ENCODE results near the gene HOXC10. TPM values are rescaled to one million over a fixed set of nuclear protein-coding genes. Genes with fewer than 3 reads are reported as not detected.

The HOXC10 gene
- total and polyA plus RNA-seq, 10 of the 15 experiments (the other 5 are each of a cell fraction or from before 2014, with no cell fraction given), result 0.59 TPM; not detected in 9

DNA sequence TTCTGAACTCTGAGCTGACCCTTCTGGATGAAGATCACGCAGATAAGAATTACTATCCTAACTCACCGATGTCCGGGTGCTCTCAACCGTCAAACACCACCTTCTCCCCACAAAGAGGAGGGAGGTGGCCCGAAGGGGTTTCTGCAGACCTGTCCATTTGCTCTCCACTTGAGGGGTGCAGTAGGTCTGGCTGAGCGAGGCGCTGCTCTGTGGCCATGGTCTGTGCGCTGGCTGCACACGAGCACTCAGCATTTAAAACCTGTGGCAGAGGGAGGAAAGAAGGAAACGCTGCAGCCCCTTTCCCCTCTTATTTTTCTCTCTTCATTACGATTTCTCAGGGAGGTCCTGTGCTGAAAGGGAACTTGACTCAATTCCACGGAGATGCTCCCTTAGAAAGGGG, 47.8 kb upstream of the HOXC10 start (continued):
- TF ChIP-seq, protein P1, sequence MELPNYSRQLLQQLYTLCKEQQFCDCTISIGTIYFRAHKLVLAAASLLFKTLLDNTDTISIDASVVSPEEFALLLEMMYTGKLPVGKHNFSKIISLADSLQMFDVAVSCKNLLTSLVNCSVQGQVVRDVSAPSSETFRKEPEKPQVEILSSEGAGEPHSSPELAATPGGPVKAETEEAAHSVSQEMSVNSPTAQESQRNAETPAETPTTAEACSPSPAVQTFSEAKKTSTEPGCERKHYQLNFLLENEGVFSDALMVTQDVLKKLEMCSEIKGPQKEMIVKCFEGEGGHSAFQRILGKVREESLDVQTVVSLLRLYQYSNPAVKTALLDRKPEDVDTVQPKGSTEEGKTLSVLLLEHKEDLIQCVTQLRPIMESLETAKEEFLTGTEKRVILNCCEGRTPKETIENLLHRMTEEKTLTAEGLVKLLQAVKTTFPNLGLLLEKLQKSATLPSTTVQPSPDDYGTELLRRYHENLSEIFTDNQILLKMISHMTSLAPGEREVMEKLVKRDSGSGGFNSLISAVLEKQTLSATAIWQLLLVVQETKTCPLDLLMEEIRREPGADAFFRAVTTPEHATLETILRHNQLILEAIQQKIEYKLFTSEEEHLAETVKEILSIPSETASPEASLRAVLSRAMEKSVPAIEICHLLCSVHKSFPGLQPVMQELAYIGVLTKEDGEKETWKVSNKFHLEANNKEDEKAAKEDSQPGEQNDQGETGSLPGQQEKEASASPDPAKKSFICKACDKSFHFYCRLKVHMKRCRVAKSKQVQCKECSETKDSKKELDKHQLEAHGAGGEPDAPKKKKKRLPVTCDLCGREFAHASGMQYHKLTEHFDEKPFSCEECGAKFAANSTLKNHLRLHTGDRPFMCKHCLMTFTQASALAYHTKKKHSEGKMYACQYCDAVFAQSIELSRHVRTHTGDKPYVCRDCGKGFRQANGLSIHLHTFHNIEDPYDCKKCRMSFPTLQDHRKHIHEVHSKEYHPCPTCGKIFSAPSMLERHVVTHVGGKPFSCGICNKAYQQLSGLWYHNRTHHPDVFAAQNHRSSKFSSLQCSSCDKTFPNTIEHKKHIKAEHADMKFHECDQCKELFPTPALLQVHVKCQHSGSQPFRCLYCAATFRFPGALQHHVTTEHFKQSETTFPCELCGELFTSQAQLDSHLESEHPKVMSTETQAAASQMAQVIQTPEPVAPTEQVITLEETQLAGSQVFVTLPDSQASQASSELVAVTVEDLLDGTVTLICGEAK (IDR thresholded peaks at IDR 0.05; ENCODE audit: borderline replicate concordance), result no peak
- TF ChIP-seq POLR2A (IDR thresholded peaks at IDR 0.05; ENCODE audit: low read depth, low read length) (no peak), CREM (IDR thresholded peaks at IDR 0.05; ENCODE audit: low read depth) (no peak), NRF1 (conservative IDR thresholded peaks at IDR 0.05; ENCODE audit: low read depth, low read length) (no peak)

DNA sequence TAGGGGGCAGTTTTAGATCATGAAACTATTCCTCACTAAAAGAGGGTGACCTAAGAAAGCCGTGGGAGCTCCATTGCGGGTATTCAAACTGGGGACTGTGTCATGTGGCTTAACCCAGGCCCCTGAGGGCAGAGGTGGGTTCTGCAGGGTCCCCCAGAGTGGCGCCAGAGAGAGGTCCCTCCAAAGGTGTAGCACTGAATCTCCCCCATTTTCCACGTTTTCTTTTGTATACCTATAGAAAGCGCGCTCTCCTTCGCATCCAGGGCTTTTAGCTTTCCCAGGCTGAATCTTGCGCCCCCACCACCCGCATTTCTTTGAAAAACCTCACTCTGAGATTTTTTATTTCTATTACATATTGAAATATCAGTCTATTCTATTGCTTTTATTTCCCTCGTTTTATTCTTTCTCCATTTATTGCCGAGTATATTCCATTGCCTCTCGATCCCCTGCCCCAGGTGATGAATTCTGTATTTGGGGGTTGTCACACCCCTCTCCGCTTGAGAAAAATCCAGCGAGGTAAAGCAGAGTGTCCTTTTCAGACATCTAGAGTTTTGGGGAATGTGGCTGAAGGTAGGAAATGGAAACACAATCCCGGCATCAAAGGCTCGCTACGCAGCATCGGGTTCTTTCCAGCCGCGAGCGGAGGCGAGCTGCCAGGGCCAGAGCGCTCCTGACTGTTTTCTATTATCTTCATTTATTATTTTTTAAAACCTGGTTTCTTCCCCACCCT, 47.2 kb upstream of the HOXC10 start:
- ChIA-PET CTCF (interaction anchor here (0.7 kb wide), 1 partner anchor 14 kb away, joined by 3 read pairs; no protein-coding TSS in a partner anchor), POLR2A (no interaction called here), RAD21 (ENCODE audit: unreplicated experiment) (no interaction called here), SMC1A (ENCODE audit: uncharacterized antibody, unreplicated experiment) (no interaction called here)
- WGBS (ENCODE audit: insufficient coverage, insufficient replicate concordance, low lambda C conversion rate, missing lambda C conversion rate), result 45% methylated on average over 23 of the region's 23 CpGs
- DNase-seq (ENCODE audit: low read depth, low spot score), result no peak
- FAIRE-seq, result no peak
- no peak overlapping the region for H3K4me3 ChIP-seq
- no peak overlapping the region for H3K4me2 ChIP-seq (ENCODE audit: control insufficient read depth, insufficient read depth)
- no peaks in the 10 kb centered on the region for H3K36me3 ChIP-seq (ENCODE audit: control insufficient read depth in 2 of 2, insufficient read depth in 2 of 2, low read length in 1 of 2)
- no peak overlapping the region for H2AFZ ChIP-seq (ENCODE audit: control insufficient read depth, low read depth, low read length)
- H3K4me1 ChIP-seq (ENCODE audit: control insufficient read depth, insufficient read depth, low read length), result no peaks in the 10 kb centered on the region
- no peaks in the 10 kb centered on the region for H3K79me2 ChIP-seq (ENCODE audit: control insufficient read depth, insufficient read depth, low read length)
- ATAC-seq, result no peak
- intact Hi-C loops (cut with micrococcal nuclease; ENCODE audit: unreplicated experiment), result no loop called here
- H3K27ac ChIP-seq (ENCODE audit: control insufficient read depth, insufficient read depth), result no peak overlapping the region
- in situ Hi-C loops (cut with MboI), result no loop called here
- no peaks in the 10 kb centered on the region; the same call in 1 of the 3 replicates for H3K9me3 ChIP-seq (replicated peaks; ENCODE audit: control insufficient read depth, insufficient read depth, low read length)
- H3K9ac ChIP-seq (ENCODE audit: control insufficient read depth, insufficient read depth, low read length), result no peak overlapping the region
- no peak for TF ChIP-seq HDAC6 (IDR thresholded peaks at IDR 0.05; ENCODE audit: unreplicated experiment)
- TF ChIP-seq, protein P1 (IDR thresholded peaks at IDR 0.05; ENCODE audit: borderline replicate concordance), result no peak
- TF ChIP-seq ZNF217 (IDR thresholded peaks at IDR 0.05), result no peak
- TF ChIP-seq FOXM1 (IDR thresholded peaks at IDR 0.05; ENCODE audit: low read depth, low read length), result no peak
- no peak for TF ChIP-seq STAT3 (IDR thresholded peaks at IDR 0.05; ENCODE audit: low read depth, low read length)
- no peak for TF ChIP-seq MYB (IDR thresholded peaks at IDR 0.05; ENCODE audit: borderline replicate concordance, low read depth, low read length)
- TF ChIP-seq, protein P2, sequence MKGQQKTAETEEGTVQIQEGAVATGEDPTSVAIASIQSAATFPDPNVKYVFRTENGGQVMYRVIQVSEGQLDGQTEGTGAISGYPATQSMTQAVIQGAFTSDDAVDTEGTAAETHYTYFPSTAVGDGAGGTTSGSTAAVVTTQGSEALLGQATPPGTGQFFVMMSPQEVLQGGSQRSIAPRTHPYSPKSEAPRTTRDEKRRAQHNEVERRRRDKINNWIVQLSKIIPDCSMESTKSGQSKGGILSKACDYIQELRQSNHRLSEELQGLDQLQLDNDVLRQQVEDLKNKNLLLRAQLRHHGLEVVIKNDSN (IDR thresholded peaks at IDR 0.05; ENCODE audit: borderline replicate concordance, extremely low read length, insufficient read depth, low read depth, low read length), result no peak
- no peak for TF ChIP-seq ETV6 (conservative IDR thresholded peaks at IDR 0.05 in 1 of 2, IDR thresholded peaks at IDR 0.05 in 1 of 2; ENCODE audit: borderline replicate concordance in 1 of 2, low read depth in 1 of 2)
- TF ChIP-seq SMAD1 (IDR thresholded peaks at IDR 0.05; ENCODE audit: low read depth, partially characterized antibody), result no peak
- no TSS peak for BruUV-seq (replicated peaks)
- no peaks in the 10 kb centered on the region; the same call in 1 of the 2 replicates for H4K20me1 ChIP-seq (ENCODE audit: control insufficient read depth, insufficient read depth)
- peaks cover 20 to 36% of the 10 kb centered on the region in 2 experiments for H3K27me3 ChIP-seq (replicated peaks in 1 of 2; ENCODE audit: control insufficient read depth in 2 of 2, insufficient read depth in 2 of 2, low read length in 1 of 2)
